GM12874 (cell line): ENCODE measurements around the gene METAP2.

Experiments used
- TF ChIP-seq, protein P1 (sequence below): IDR thresholded peaks from 2 replicates; pipeline ENCODE4 v1.5.1; 2011; ENCODE audit warnings: low read depth, mild to moderate bottlenecking, control low read depth, low read length, moderate library complexity; ENCODE audit not compliant: insufficient read depth

Gene METAP2

GRCh38 chr12:95545303-95545702, 71.4 kb downstream of the METAP2 start:
- TF ChIP-seq, protein P1, sequence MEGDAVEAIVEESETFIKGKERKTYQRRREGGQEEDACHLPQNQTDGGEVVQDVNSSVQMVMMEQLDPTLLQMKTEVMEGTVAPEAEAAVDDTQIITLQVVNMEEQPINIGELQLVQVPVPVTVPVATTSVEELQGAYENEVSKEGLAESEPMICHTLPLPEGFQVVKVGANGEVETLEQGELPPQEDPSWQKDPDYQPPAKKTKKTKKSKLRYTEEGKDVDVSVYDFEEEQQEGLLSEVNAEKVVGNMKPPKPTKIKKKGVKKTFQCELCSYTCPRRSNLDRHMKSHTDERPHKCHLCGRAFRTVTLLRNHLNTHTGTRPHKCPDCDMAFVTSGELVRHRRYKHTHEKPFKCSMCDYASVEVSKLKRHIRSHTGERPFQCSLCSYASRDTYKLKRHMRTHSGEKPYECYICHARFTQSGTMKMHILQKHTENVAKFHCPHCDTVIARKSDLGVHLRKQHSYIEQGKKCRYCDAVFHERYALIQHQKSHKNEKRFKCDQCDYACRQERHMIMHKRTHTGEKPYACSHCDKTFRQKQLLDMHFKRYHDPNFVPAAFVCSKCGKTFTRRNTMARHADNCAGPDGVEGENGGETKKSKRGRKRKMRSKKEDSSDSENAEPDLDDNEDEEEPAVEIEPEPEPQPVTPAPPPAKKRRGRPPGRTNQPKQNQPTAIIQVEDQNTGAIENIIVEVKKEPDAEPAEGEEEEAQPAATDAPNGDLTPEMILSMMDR: no peak

- TF ChIP-seq, protein P1: no peak
These were observed 72.0 kb downstream of the METAP2 start for GRCh38 chr12:95545731-95546490.

GRCh38 chr12:95546491-95546813, 72.5 kb downstream of the METAP2 start:
- TF ChIP-seq, protein P1: no peak

GRCh38 chr12:95547522-95548055, 73.6 kb downstream of the METAP2 start:
- TF ChIP-seq, protein P1: no peak

DNA sequence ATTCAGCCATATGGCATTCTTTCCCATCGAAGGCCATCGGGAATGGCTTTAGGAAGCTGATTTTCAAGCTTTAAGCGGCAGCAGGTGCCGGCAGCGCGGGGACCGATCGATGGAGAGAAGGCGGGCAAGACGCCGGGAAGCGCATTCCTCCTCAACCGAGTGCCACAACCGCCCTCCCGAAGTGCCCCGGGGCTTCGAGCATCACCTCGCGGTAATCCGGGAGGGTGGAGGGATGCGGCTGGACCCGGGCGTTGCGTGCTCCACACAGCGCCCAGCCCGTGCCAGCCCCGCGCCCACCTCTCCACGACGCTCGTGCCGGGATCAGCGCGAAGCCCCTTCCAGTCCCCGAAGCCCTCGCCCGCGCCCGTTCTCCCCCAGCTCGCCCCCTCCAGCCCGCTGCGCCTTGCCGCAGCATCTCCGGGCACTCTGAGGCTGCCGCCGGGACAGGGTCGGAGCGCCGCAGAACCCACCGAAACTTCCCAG, 74.1 kb downstream of the METAP2 start:
- TF ChIP-seq, protein P1: no peak

DNA sequence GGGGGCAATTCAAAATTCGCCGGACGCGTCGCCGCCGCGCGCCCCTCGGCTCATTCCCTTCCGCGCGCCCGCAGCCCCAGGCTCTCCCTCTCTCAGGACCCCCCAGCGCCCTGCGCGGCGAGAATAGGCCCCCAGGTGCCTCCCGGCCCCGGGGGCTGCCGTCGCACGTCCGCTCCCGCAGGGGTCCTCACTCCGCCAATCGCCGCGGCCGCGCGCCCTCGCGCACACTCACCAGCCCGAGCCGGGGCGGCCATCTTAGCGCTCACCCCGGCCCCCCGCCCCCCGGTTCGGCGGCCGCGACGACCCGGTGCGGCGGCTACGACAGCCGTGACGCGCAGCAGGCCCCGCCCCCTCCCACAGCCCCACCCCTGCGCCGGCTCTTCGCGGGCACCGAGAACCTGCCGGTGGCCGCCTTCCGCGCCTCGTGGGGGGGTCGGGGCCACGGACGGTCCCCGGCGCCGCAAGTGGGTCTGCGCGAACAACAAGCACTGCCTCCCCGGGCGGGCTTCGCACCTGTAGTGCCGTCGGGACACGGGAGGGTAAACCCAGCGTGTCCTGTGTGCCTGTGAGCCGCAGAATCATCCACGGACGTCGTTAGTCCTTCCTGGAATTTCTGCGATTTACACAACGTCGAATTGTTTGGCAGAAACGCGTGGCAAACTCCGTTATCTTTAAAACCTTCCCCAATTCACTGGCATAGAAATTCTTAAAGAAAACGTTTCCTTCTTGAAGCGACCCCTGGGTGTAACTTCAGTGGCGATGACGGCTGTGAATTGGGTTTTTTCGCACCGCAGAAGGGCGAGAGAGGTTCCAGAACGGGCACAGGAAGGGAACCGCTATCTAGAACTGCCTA, 74.8 kb downstream of the METAP2 start:
- TF ChIP-seq, protein P1: no peak

- TF ChIP-seq, protein P1: no peak
These were observed 75.6 kb downstream of the METAP2 start for GRCh38 chr12:95549392-95550084.
